Parathyroid adenoma (tissue), 2 donors: ENCODE data around the gene ZNF620.
"Not testable (repeated sequence)": the region's sequence is repeated elsewhere in the genome, so short reads cannot be mapped to it uniquely, and the experiment has no call there.

Experiments
- H2AFZ ChIP-seq: fragments of 300-600 bp; sonication (generic); one replicate; pipeline ENCODE4 v1.7.0; 2017; ENCODE audit warnings: antibody characterized with exemption, mild to moderate bottlenecking
- H3K27ac ChIP-seq: fragments of 300-600 bp; sonication (generic); one replicate; pipeline ENCODE4 v1.7.0; 2017
- H3K27me3 ChIP-seq: fragments of 300-600 bp; sonication (generic); one replicate; pipeline ENCODE4 v1.7.0; 2017; ENCODE audit warnings: low read length; ENCODE audit not compliant: control insufficient read depth, insufficient read depth
- H3K36me3 ChIP-seq: fragments of 300-600 bp; sonication (generic); one replicate; pipeline ENCODE4 v1.7.0; 2017; ENCODE audit warnings: low read length; ENCODE audit not compliant: control insufficient read depth, insufficient read depth
- H3K4me1 ChIP-seq: fragments of 300-600 bp; sonication (generic); one replicate; pipeline ENCODE4 v1.7.0; 2017; ENCODE audit warnings: control low read depth
- H3K4me2 ChIP-seq: fragments of 300-600 bp; sonication (generic); one replicate; pipeline ENCODE4 v1.7.0; 2017; ENCODE audit warnings: low read length
- H3K4me3 ChIP-seq: fragments of 300-600 bp; sonication (generic); one replicate; pipeline ENCODE4 v1.7.0; 2017; ENCODE audit warnings: low read depth, low read length
- H3K79me2 ChIP-seq: fragments of 300-600 bp; sonication (generic); one replicate; pipeline ENCODE4 v1.7.0; 2017; ENCODE audit warnings: control low read depth
- H3K9ac ChIP-seq: fragments of 300-600 bp; sonication (generic); one replicate; pipeline ENCODE4 v1.7.0; 2017; ENCODE audit warnings: mild to moderate bottlenecking
- H3K9me3 ChIP-seq: fragments of 300-600 bp; sonication (generic); one replicate; pipeline ENCODE4 v1.7.0; 2017; ENCODE audit warnings: low read length; ENCODE audit not compliant: control insufficient read depth
- TF ChIP-seq, protein P1 (sequence below): fragments of 300-600 bp; sonication (generic); IDR thresholded peaks from one replicate; pipeline ENCODE4 v1.7.0; 2017; ENCODE audit warnings: antibody characterized with exemption, mild to moderate bottlenecking
- donor health status: primary hyperparathyroidism.

Gene ZNF620

DNA sequence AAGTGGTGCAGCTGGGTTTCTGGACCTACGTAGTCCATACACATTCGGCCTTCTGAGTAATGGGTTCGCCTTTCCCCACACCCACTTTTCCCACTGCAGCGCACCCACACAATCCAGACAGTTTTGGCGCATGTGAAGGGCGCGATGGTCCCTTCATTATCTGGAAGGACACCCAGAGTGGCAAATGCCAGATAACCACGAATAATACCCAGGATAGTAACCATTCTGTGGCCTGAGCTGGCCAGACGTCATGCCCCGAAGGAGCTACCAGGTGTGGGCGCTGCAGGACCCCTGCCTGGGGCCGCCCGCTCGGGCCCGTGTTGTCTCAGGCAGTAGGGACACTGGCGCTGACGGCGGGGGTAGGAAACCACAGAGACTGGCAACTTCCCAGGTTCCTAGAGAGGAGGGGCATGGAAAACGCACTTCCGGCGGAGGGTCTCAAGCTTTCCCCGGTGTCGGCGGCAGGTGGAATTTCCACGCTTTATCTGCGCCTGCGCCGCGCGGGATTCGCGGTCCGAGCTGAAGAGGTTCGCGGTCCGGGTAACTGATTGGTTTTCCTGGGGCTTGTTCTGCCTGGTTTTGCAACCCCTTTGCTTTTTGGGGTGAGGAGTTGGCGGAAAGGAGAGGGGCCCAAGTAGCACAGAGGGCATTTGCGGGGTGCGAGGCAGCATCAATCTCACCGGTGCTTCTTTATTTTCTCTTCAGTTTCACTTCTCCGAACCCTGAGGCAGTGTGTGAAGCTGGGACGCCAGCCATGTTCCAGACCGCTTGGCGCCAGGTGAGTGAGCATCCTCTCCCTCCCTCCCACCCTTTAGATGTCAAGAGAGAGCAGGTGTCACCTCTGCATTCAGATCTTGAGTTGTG lies at the start of gene ZNF620:
Gene ZNF620, plus strand, starts transcription at position 441 of the 864 bp plus-strand sequence. Its CDS starts 314 bp downstream, at position 755.
- peak within 1 kb of the TSS; percentile 60 for H3K4me3 ChIP-seq
- H3K36me3 ChIP-seq: no peaks in the 10 kb centered on the region
- TF ChIP-seq, protein P1, sequence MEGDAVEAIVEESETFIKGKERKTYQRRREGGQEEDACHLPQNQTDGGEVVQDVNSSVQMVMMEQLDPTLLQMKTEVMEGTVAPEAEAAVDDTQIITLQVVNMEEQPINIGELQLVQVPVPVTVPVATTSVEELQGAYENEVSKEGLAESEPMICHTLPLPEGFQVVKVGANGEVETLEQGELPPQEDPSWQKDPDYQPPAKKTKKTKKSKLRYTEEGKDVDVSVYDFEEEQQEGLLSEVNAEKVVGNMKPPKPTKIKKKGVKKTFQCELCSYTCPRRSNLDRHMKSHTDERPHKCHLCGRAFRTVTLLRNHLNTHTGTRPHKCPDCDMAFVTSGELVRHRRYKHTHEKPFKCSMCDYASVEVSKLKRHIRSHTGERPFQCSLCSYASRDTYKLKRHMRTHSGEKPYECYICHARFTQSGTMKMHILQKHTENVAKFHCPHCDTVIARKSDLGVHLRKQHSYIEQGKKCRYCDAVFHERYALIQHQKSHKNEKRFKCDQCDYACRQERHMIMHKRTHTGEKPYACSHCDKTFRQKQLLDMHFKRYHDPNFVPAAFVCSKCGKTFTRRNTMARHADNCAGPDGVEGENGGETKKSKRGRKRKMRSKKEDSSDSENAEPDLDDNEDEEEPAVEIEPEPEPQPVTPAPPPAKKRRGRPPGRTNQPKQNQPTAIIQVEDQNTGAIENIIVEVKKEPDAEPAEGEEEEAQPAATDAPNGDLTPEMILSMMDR: peak; percentile 43
- H3K27ac ChIP-seq: peak within 1 kb of the TSS; percentile 76
- H3K79me2 ChIP-seq: no peaks in the 10 kb centered on the region
- no peaks in the 10 kb centered on the region for H3K9me3 ChIP-seq
- peak within 1 kb of the TSS; percentile 66 for H3K4me2 ChIP-seq
- H3K9ac ChIP-seq: peak within 1 kb of the TSS; percentile 63
- peaks cover 10% of the 10 kb centered on the region for H3K4me1 ChIP-seq
- no peaks in the 10 kb centered on the region for H3K27me3 ChIP-seq
- H2AFZ ChIP-seq: peak within 1 kb of the TSS; percentile 100

DNA sequence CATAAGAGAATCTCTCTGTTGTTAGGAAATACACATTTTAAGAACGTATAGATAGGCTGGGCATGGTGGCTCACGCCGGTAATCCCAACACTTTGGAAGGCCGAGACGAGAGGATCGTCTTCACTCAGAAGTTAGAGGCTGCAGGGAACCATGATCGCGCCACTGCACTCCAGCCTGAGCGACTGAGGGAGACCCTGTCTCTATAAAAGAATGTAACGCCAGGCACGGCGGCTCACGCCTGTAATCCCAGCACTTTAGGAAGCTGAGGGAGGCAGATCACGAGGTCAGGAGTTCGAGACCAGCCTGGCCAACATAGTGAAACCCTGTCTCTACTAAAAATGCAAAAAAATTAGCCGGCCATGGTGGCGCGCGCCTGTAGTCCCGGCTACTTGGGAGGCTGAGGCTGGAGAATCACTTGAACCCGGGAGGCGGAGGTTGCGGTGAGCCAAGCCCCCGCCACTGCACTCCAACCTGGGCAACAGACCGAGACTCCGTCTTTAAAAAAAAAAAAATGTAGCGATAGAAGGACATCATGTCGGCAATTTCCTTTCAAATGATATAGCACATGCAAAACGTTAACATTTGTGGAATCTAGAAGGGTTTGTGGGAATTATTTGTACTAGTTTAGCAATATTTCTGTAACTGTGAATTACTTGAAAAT lies 49.4 kb upstream of the ZNF620 start:
- TF ChIP-seq, protein P1: no peak
- no peaks in the 10 kb centered on the region for H3K9me3 ChIP-seq
- peak overlapping the region; percentile 88 for H2AFZ ChIP-seq
- H3K4me2 ChIP-seq: peak overlapping the region; percentile 77
- H3K79me2 ChIP-seq: peaks cover 9% of the 10 kb centered on the region
- peak overlapping the region; percentile 95 for H3K4me3 ChIP-seq
- peaks cover 17% of the 10 kb centered on the region for H3K4me1 ChIP-seq
- H3K36me3 ChIP-seq: no peaks in the 10 kb centered on the region
- no peak overlapping the region for H3K9ac ChIP-seq
- H3K27ac ChIP-seq: peak overlapping the region; percentile 76
- H3K27me3 ChIP-seq: no peaks in the 10 kb centered on the region

DNA sequence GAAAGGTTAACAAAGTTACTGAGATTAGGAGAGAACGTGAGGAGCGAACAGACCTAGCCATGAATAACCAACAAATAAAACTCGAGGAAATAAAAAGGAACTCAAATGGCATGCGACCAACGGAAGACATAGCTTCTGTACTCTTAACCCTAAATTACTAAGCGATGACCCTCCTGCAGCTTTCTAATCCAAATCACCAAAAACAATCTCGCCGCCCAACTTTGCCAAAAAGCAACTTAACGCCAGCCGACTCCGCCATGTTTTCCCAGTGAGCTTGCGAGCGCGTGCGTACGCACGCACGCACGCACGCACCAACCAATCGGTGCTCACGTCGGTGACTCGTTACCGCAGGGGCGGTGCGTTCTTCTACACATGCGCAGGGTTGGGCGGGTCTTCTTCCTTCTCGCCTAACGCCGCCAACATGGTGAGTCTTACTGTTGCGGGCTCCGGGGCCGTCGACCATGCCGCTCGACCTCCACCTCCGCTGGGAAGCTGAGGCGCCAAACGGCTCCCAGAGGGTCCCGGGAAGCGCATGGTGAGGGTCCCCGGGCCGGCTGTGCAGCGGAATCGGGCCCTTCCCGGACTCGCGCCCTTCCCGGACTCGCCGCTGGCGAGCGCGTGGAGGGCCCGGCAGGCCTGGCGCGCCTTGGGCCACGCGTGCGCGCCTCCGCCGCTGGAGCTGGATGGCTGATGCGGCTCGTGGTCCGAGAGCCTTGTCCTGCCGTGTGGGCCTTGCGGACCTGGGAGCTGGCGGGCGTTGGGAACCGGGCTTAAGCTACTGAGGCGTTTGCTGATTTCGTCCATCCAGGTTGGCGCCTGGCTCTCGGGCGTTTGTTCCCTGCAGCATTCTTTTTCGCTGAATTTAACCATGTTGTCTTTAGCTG lies 48.7 kb upstream of the ZNF620 start, which contains the start of gene RPL14:
Gene RPL14, plus strand, starts transcription at position 400 of the 884 bp plus-strand sequence. Its CDS starts 133 bp downstream, at position 533.
- Histone ChIP-seq H3K9ac (peak within 1 kb of the TSS; percentile 47), H2AFZ (peak within 1 kb of the TSS; percentile 88), H3K36me3 (no peaks in the 10 kb centered on the region), H3K79me2 (peaks cover 9% of the 10 kb centered on the region), H3K27me3 (no peaks in the 10 kb centered on the region), H3K9me3 (no peaks in the 10 kb centered on the region), H3K27ac (peak within 1 kb of the TSS; percentile 76), H3K4me3 (peak within 1 kb of the TSS; percentile 95), H3K4me1 (peaks cover 13% of the 10 kb centered on the region), H3K4me2 (peak within 1 kb of the TSS; percentile 77)
- TF ChIP-seq, protein P1: no peak

DNA sequence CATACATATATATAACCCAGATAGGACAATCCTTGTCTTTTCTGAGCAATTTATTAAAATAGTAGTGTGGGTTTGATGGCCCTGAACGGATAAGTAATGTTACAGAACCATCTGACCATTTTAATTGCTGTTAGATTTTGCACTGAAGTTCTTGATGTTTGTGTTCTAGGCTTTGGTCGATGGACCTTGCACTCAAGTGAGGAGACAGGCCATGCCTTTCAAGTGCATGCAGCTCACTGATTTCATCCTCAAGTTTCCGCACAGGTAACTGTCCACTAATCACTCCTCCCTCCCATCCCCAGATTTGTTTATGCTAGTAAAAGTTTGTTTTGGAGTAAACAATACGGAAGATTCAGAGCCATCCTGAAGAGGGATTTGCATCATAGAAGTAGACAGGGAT lies 47.4 kb upstream of the ZNF620 start:
- H3K4me3 ChIP-seq: peak overlapping the region; percentile 95
- TF ChIP-seq, protein P1: no peak
- no peak overlapping the region for H3K27ac ChIP-seq
- H3K4me2 ChIP-seq: peak overlapping the region; percentile 77
- H3K27me3 ChIP-seq: no peaks in the 10 kb centered on the region
- no peaks in the 10 kb centered on the region for H3K9me3 ChIP-seq
- H3K9ac ChIP-seq: no peak overlapping the region
- peaks cover 9% of the 10 kb centered on the region for H3K79me2 ChIP-seq
- no peaks in the 10 kb centered on the region for H3K36me3 ChIP-seq
- H2AFZ ChIP-seq: no peak overlapping the region
- peaks cover 8% of the 10 kb centered on the region for H3K4me1 ChIP-seq

DNA sequence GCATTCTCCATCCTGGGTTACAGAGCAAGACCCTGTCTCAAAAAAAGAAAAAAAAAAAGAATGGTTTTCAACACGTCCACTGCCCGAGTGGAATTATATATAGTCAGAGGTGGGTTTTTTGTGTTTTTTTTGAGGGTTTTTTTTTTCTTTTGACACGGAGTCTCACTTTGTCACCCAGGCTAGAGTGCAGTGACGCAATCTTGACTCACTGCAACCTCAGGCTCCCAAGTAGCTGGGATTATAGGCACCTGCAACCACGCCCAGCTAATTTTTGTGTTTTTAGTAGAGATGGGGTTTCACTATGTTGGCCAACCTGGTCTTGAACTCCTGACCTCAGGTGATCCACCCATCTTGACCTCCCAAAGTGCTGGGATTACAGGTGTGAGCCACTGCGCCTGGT lies 45.4 kb upstream of the ZNF620 start:
- H3K9ac ChIP-seq, H3K27ac ChIP-seq, H2AFZ ChIP-seq, H3K36me3 ChIP-seq, H3K4me3 ChIP-seq, H3K79me2 ChIP-seq, H3K9me3 ChIP-seq, H3K27me3 ChIP-seq, H3K4me1 ChIP-seq, H3K4me2 ChIP-seq: not testable (repeated sequence)
